MM.1S (cell line): Measurements from ENCODE around the gene IL33.

Source experiments
- EZH2 ChIP-seq: fragments of 300-600 bp; sonication (generic); optimal IDR thresholded peaks from 2 replicates; pipeline ENCODE3; 2017; ENCODE audit warnings: low read depth, mild to moderate bottlenecking, antibody characterized with exemption, low read length, mixed read lengths
- EZH2phosphoT487 ChIP-seq: fragments of 300-600 bp; sonication (generic); IDR thresholded peaks from 2 replicates; pipeline ENCODE4 v1.6.1; 2018; ENCODE audit warnings: antibody characterized with exemption, low read length
- TF ChIP-seq, protein P1 (sequence below): fragments of 300-600 bp; sonication (generic); IDR thresholded peaks from 2 replicates; pipeline ENCODE4 v1.5.1; 2016; ENCODE audit warnings: antibody characterized with exemption, low read length, mixed read lengths

DNA sequence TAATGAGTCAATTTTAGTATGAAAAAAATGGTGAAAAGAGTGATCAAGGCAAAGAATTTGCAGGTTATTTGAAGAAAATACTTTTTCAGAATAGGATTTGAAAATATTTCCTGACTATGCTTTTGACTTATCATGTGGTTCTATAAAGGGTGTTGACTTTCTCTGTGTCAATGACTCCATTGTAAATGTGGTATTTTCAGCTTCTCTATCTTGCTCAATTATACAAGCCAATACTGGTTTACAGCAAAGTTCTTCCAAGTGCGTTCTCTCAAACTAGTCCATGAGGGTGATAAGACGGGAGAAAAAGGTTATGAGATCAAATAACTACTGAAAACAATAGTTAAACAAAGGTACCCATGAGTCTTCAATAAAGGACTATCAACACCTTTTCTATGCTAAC is 21.7 kb downstream of the IL33 start:
- TF ChIP-seq EZH2: no peak
- no peak for TF ChIP-seq EZH2phosphoT487
- TF ChIP-seq, protein P1, sequence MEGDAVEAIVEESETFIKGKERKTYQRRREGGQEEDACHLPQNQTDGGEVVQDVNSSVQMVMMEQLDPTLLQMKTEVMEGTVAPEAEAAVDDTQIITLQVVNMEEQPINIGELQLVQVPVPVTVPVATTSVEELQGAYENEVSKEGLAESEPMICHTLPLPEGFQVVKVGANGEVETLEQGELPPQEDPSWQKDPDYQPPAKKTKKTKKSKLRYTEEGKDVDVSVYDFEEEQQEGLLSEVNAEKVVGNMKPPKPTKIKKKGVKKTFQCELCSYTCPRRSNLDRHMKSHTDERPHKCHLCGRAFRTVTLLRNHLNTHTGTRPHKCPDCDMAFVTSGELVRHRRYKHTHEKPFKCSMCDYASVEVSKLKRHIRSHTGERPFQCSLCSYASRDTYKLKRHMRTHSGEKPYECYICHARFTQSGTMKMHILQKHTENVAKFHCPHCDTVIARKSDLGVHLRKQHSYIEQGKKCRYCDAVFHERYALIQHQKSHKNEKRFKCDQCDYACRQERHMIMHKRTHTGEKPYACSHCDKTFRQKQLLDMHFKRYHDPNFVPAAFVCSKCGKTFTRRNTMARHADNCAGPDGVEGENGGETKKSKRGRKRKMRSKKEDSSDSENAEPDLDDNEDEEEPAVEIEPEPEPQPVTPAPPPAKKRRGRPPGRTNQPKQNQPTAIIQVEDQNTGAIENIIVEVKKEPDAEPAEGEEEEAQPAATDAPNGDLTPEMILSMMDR: no peak
